Keratinocyte (primary cell): ENCODE data around the gene LCE2B. TPM values are rescaled to one million over a fixed set of nuclear protein-coding genes. Genes with fewer than 3 reads are reported as not detected.

Experiments used
- DNase-seq: peaks from one replicate; pipeline ENCODE4 v3.0.0-alpha.2; 2011; ENCODE audit warnings: low read depth, missing footprints, low spot score
- FAIRE-seq: peaks from 2 replicates; lab custom pipeline; 2011; peaks lifted over from hg19 to GRCh38; lab: Jason Lieb, UNC
- H2AFZ ChIP-seq: 2 replicates; pipeline ENCODE4 v1.6.0; 2012; ENCODE audit warnings: low read length, control low read depth, inconsistent platforms; ENCODE audit not compliant: control insufficient read depth
- H3K27ac ChIP-seq: 2 replicates; pipeline ENCODE4 v1.5.1; 2011; ENCODE audit warnings: low read length; ENCODE audit not compliant: control insufficient read depth, insufficient read depth
- H3K27me3 ChIP-seq: 3 replicates; pipeline ENCODE4 v1.6.0; 2011; ENCODE audit warnings: low read length; ENCODE audit not compliant: control insufficient read depth, insufficient read depth; ENCODE audit errors: extremely low read depth
- H3K36me3 ChIP-seq, 2 experiments: 2 replicates in 1 of 2; 3 replicates in 1 of 2; pipeline ENCODE4 v1.5.1; 2011; ENCODE audit warnings: low read length in 2 of 2, mild to moderate bottlenecking in 1 of 2; ENCODE audit not compliant: control insufficient read depth in 2 of 2, insufficient read depth in 2 of 2; ENCODE audit errors: extremely low read depth in 1 of 2
- H3K4me1 ChIP-seq: 3 replicates; pipeline ENCODE4 v1.5.1; 2011; ENCODE audit warnings: low read length; ENCODE audit not compliant: control insufficient read depth, insufficient read depth; ENCODE audit errors: extremely low read depth
- H3K4me2 ChIP-seq: 3 replicates; pipeline ENCODE4 v1.6.0; 2011; ENCODE audit warnings: low read depth, low read length; ENCODE audit not compliant: control insufficient read depth, insufficient read depth; ENCODE audit errors: extremely low read depth
- H3K4me3 ChIP-seq, 3 experiments: fragments of 200-600 bp in 1 of 3; sonication (generic) in 1 of 3; 2 replicates in 2 of 3; 3 replicates in 1 of 3; pipeline ENCODE4 v1.5.1; 2011 to 2016; ENCODE audit warnings: low read length in 3 of 3, mild to moderate bottlenecking in 3 of 3, control low read depth in 2 of 3, inconsistent platforms in 1 of 3, low read depth in 1 of 3, mixed read lengths in 1 of 3, mixed run types in 1 of 3, moderate library complexity in 1 of 3; ENCODE audit not compliant: control insufficient read depth in 2 of 3, insufficient read depth in 2 of 3; ENCODE audit errors: extremely low read depth in 1 of 3
- H3K79me2 ChIP-seq: 2 replicates; pipeline ENCODE4 v1.6.0; 2012; ENCODE audit warnings: low read length; ENCODE audit not compliant: control insufficient read depth, insufficient read depth
- H3K9ac ChIP-seq: 3 replicates; pipeline ENCODE4 v1.6.0; 2011; ENCODE audit warnings: low read length; ENCODE audit not compliant: control insufficient read depth, insufficient read depth; ENCODE audit errors: extremely low read depth
- H3K9me1 ChIP-seq: 3 replicates; pipeline ENCODE4 v1.6.0; 2011; ENCODE audit warnings: low read length; ENCODE audit not compliant: control insufficient read depth, insufficient read depth; ENCODE audit errors: extremely low read depth
- H3K9me3 ChIP-seq: 2 replicates; pipeline ENCODE4 v1.5.1; 2012; ENCODE audit warnings: low read depth, low read length; ENCODE audit not compliant: control insufficient read depth
- H4K20me1 ChIP-seq: 3 replicates; pipeline ENCODE4 v1.6.0; 2011; ENCODE audit warnings: low read length; ENCODE audit not compliant: control insufficient read depth, insufficient read depth; ENCODE audit errors: extremely low read depth
- CTCF ChIP-seq, 3 experiments: IDR thresholded peaks in 1 of 3; conservative IDR thresholded peaks in 1 of 3; optimal IDR thresholded peaks in 1 of 3; 2 replicates in 2 of 3; 3 replicates in 1 of 3; pipeline versions ENCODE3 to v1.5.1; 2011; ENCODE audit warnings: low read length in 3 of 3, mild to moderate bottlenecking in 3 of 3, moderate library complexity in 2 of 3, control low read depth in 1 of 3, inconsistent platforms in 1 of 3; ENCODE audit not compliant: insufficient read depth in 2 of 3; ENCODE audit errors: extremely low read depth in 1 of 3
- EZH2 ChIP-seq: IDR thresholded peaks from one replicate; pipeline ENCODE4 v1.6.1; 2012; ENCODE audit warnings: inconsistent platforms, mild to moderate bottlenecking, low read length, moderate library complexity
- dilution Hi-C: fragments of 300-500 bp; cut with MboI; formaldehyde crosslinking; loops from one replicate; pipeline ENCODE4 v1.7.0; 2020; ENCODE audit warnings: low sequenced_read_pairs; ENCODE audit not compliant: extremely low pct_ligation_motif_present
- polyA plus RNA-seq, 5 experiments: library from polyadenylated mRNA; depleted of rRNA in 3 of 5; stranded (reverse) in 3 of 5; stranded (forward) in 1 of 5; unstranded in 1 of 5; fragments of >200 nt; gene quantifications; 1 replicate in 1 of 5; 2 replicates in 3 of 5; 3 replicates in 1 of 5; pipeline versions ENCODE4 v1.2.1 to v1.2.3, GENCODE V29; 2011 to 2012; ENCODE audit warnings: missing spikeins in 2 of 5, low read depth in 1 of 5, low replicate concordance in 1 of 5

LCE2B gene
- polyA plus RNA-seq, 1 donor (not counting 4 experiments of a cell fraction or from before 2014, with no cell fraction given): 0.49 TPM

DNA sequence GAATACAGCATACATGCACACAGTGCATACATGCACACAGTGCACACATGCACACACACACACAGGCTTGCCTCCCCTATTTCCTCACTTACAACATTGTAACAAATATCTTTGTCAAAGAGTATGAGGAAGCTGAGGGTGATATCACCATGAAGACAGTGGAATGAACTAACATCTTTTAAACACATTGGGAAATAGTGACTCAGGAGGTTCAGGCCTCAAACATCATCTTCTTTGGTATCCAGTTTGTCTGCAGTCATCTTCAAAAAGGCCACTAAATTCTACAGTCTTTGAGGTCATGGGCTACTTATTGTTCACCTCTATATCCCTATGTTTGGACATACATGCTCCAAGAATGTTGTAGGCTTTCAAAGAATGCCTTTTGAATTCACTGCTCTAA, 2.1 kb upstream of the LCE2B start:
- H3K4me3 ChIP-seq: no peak overlapping the region
- no peak for TF ChIP-seq CTCF (optimal IDR thresholded peaks at IDR 0.05 in 1 of 3, IDR thresholded peaks at IDR 0.05 in 1 of 3, conservative IDR thresholded peaks at IDR 0.05 in 1 of 3; ENCODE audit: extremely low read depth in 1 of 3, insufficient read depth in 2 of 3, low read length in 3 of 3)
- TF ChIP-seq EZH2: no peak
- no peak overlapping the region for H2AFZ ChIP-seq
- H3K27ac ChIP-seq: no peak overlapping the region
- H3K27me3 ChIP-seq: peaks cover 15% of the 10 kb centered on the region
- H3K36me3 ChIP-seq: no peaks in the 10 kb centered on the region
- no peaks in the 10 kb centered on the region for H4K20me1 ChIP-seq
- no peak overlapping the region for H3K4me2 ChIP-seq
- no peak overlapping the region for H3K9ac ChIP-seq
- FAIRE-seq: no peak
- H3K9me1 ChIP-seq: no peaks in the 10 kb centered on the region
- DNase-seq: no peak
- no peaks in the 10 kb centered on the region for H3K79me2 ChIP-seq
- dilution Hi-C loops: no loop called here
- no peaks in the 10 kb centered on the region for H3K4me1 ChIP-seq
- H3K9me3 ChIP-seq: no peaks in the 10 kb centered on the region

GRCh38 chr1:152697701-152698600, 12.0 kb downstream of the LCE2B start, which contains the start of gene LCE2A:
LCE2A (plus strand) TSS chr1:152698345; CDS start chr1:152698902, 557 bp downstream.
- Histone ChIP-seq H3K9ac (no peak within 1 kb of the TSS), H3K27ac (no peak within 1 kb of the TSS), H2AFZ (peak within 1 kb of the TSS; percentile 8), H3K9me3 (no peaks in the 10 kb centered on the region), H3K4me2 (no peak within 1 kb of the TSS), H3K9me1 (no peaks in the 10 kb centered on the region), H3K4me3 (no peak within 1 kb of the TSS), H3K27me3 (no peaks in the 10 kb centered on the region), H4K20me1 (no peaks in the 10 kb centered on the region), H3K4me1 (no peaks in the 10 kb centered on the region), H3K36me3 (no peaks in the 10 kb centered on the region), H3K79me2 (no peaks in the 10 kb centered on the region)
- dilution Hi-C loops: no loop called here
- TF ChIP-seq CTCF (optimal IDR thresholded peaks at IDR 0.05 in 1 of 3, IDR thresholded peaks at IDR 0.05 in 1 of 3, conservative IDR thresholded peaks at IDR 0.05 in 1 of 3; ENCODE audit: extremely low read depth in 1 of 3, insufficient read depth in 2 of 3, low read length in 3 of 3) (no peak), EZH2 (no peak)
- no peak for DNase-seq
- FAIRE-seq: no peak
